GM12878 (cell line): ENCODE results near the gene SLC37A1.

Experiments
- CTCF ChIP-seq, 3 experiments: IDR thresholded peaks in 2 of 3; conservative IDR thresholded peaks in 1 of 3; 2 replicates each; pipeline ENCODE4 v1.5.1; 2011; ENCODE audit warnings: low read depth in 3 of 3, low read length in 3 of 3, mild to moderate bottlenecking in 3 of 3, control low read depth in 2 of 3, moderate library complexity in 2 of 3, inconsistent platforms in 1 of 3, mixed read lengths in 1 of 3; ENCODE audit not compliant: control insufficient read depth in 2 of 3, insufficient read depth in 1 of 3; ENCODE audit errors: extremely low read depth in 1 of 3
- MLLT1 ChIP-seq: fragments of 450-650 bp; IDR thresholded peaks from 2 replicates; pipeline ENCODE4 v1.6.1; 2016; ENCODE audit warnings: mild to moderate bottlenecking
- RFX5 ChIP-seq: IDR thresholded peaks from 2 replicates; pipeline ENCODE4 v1.6.1; 2011; ENCODE audit warnings: low read depth, low read length, improper control_type of control experiment

GRCh38 chr21:42533963-42534355 is 20.3 kb downstream of the SLC37A1 start:
- TF ChIP-seq CTCF (IDR thresholded peaks at IDR 0.05 in 2 of 3, conservative IDR thresholded peaks at IDR 0.05 in 1 of 3; ENCODE audit: control insufficient read depth in 2 of 3, extremely low read depth in 1 of 3, insufficient read depth in 1 of 3, low read depth in 3 of 3, low read length in 3 of 3) (no peak), RFX5 (no peak), MLLT1 (no peak)
